Endometrial microvascular endothelial cells (primary cell): ENCODE data around the gene OR52E8. TPM values are rescaled to one million over a fixed set of nuclear protein-coding genes. Genes with fewer than 3 reads are reported as not detected.

ENCODE experiments used
- in situ Hi-C: cut with HindIII; loops from 2 replicates; pipeline ENCODE4 v1.10.0; 2017; ENCODE audit warnings: low sequenced_read_pairs, low pct_unique_long_range_greater_than_20kb; ENCODE audit errors: inconsistent ontology term
- total RNA-seq: library from RNA; depleted of rRNA; stranded (reverse); fragments of >200 nt; gene quantifications from one replicate; pipeline ENCODE4 v1.2.3, GENCODE V29; 2015; ENCODE audit errors: inconsistent ontology term

Gene OR52E8
- total RNA-seq, 1 donor from 2014 or later, result not detected

GRCh38 chr11:5809905-5810795 lies 47.3 kb downstream of the OR52E8 start:
- in situ Hi-C loops, result no loop called here

- in situ Hi-C loops, result no loop called here
These were observed 48.4 kb downstream of the OR52E8 start for GRCh38 chr11:5809122-5809519.

GRCh38 chr11:5808500-5809121 lies 48.9 kb downstream of the OR52E8 start, which contains the start of gene OR52N2:
Gene OR52N2, plus strand, starts transcription at chr11:5808924. Its CDS starts 11,412 bp downstream, at chr11:5820336.
- in situ Hi-C loops, result no loop called here

GRCh38 chr11:5807580-5807979 lies 49.9 kb downstream of the OR52E8 start:
- in situ Hi-C loops, result no loop called here

Other genes starting within 250 kb of the OR52E8 start
- 11.8 TPM for gene TRIM34, start 232.7 kb downstream of the OR52E8 start, total RNA-seq
- gene TRIM5, start 172.6 kb downstream of the OR52E8 start, total RNA-seq, result 55.4 TPM
- 112 TPM for gene TRIM22, start 167.9 kb downstream of the OR52E8 start, total RNA-seq
- not detected for gene OR56B1, start 121.2 kb downstream of the OR52E8 start, total RNA-seq
- not detected for gene OR52N4, start 103.4 kb downstream of the OR52E8 start, total RNA-seq
- gene OR52N5, start 74.3 kb downstream of the OR52E8 start, total RNA-seq, result not detected
- not detected for gene OR52N1, start 66.4 kb downstream of the OR52E8 start, total RNA-seq
- not detected for gene OR52N2, start 48.8 kb downstream of the OR52E8 start, total RNA-seq
- gene OR52E6, start 15.8 kb downstream of the OR52E8 start, total RNA-seq, result not detected
- not detected for gene OR52E4, start 22.9 kb upstream of the OR52E8 start, total RNA-seq
- not detected for gene OR52E5, start 35.5 kb upstream of the OR52E8 start, total RNA-seq
- gene OR56A3, start 84.6 kb upstream of the OR52E8 start, total RNA-seq, result not detected
- not detected for gene OR56A5, start 110.8 kb upstream of the OR52E8 start, total RNA-seq
- not detected for gene OR52L1, start 129.3 kb upstream of the OR52E8 start, total RNA-seq
- gene OR56A4, start 149.3 kb upstream of the OR52E8 start, total RNA-seq, result not detected
- gene OR56A1, start 173.1 kb upstream of the OR52E8 start, total RNA-seq, result not detected
- gene OR56B4, start 250.0 kb upstream of the OR52E8 start, total RNA-seq, result not detected